GM19324 (cell line): ENCODE measurements around the gene CREB3L1.
"Not testable (repeated sequence)": the region's sequence is repeated elsewhere in the genome, so short reads cannot be mapped to it uniquely, and the experiment has no call there.

Source experiments
- ATAC-seq: cut with Tn5 transposase; IDR thresholded peaks from one replicate; pipeline ENCODE4 v1.9.1; 2021; ENCODE audit warnings: mild to moderate bottlenecking, moderate library complexity; ENCODE audit not compliant: unreplicated experiment, low FRiP score

Gene CREB3L1

GRCh38 chr11:46294365-46295309 is 17.2 kb downstream of the CREB3L1 start:
- ATAC-seq = no peak

GRCh38 chr11:46295312-46296058 is 18.0 kb downstream of the CREB3L1 start:
- ATAC-seq = peak; percentile 42

GRCh38 chr11:46296059-46296527 is 18.6 kb downstream of the CREB3L1 start:
- ATAC-seq = no peak

- no peak for ATAC-seq
Measured at GRCh38 chr11:46296528-46297448, 19.3 kb downstream of the CREB3L1 start.

- no peak for ATAC-seq
Measured at GRCh38 chr11:46298699-46299433, 21.4 kb downstream of the CREB3L1 start.

GRCh38 chr11:46299451-46299961 is 22.0 kb downstream of the CREB3L1 start:
- ATAC-seq = no peak

- no peak for ATAC-seq
Measured at GRCh38 chr11:46300270-46300669, 22.8 kb downstream of the CREB3L1 start.

- ATAC-seq = peak; percentile 83
Measured at GRCh38 chr11:46302866-46303265, 25.4 kb downstream of the CREB3L1 start.

- ATAC-seq = not testable (repeated sequence)
Measured at GRCh38 chr11:46304036-46304435, 26.6 kb downstream of the CREB3L1 start.

GRCh38 chr11:46304605-46305179 is 27.2 kb downstream of the CREB3L1 start:
- ATAC-seq = no peak

- no peak for ATAC-seq
Measured at GRCh38 chr11:46305295-46305694, 27.8 kb downstream of the CREB3L1 start.

- no peak for ATAC-seq
Measured at GRCh38 chr11:46306296-46306853, 28.9 kb downstream of the CREB3L1 start.

- ATAC-seq = no peak
Measured at GRCh38 chr11:46307369-46307768, 29.9 kb downstream of the CREB3L1 start.

GRCh38 chr11:46307785-46308341 is 30.4 kb downstream of the CREB3L1 start:
- no peak for ATAC-seq

GRCh38 chr11:46308631-46309419 is 31.4 kb downstream of the CREB3L1 start:
- ATAC-seq = peak; percentile 45

GRCh38 chr11:46309814-46310259 is 32.4 kb downstream of the CREB3L1 start:
- no peak for ATAC-seq

- no peak for ATAC-seq
Measured at GRCh38 chr11:46315033-46315738, 37.7 kb downstream of the CREB3L1 start.
